Trophoblast cell (in vitro differentiated cells and primary cell): ENCODE results near the gene NKPD1.

Source experiments
- DNase-seq, 2 donors: peaks; one replicate each; pipeline ENCODE4 v3.0.0-alpha.2; 2016
- H2AFZ ChIP-seq: 2 replicates; pipeline ENCODE4 v1.6.1; 2013; ENCODE audit warnings: low read length, moderate library complexity, mild to moderate bottlenecking; ENCODE audit not compliant: insufficient read depth, poor library complexity
- H2AK5ac ChIP-seq: 2 replicates; pipeline ENCODE4 v1.6.1; 2013; ENCODE audit warnings: mild to moderate bottlenecking, low read length
- H2BK120ac ChIP-seq: 2 replicates; pipeline ENCODE4 v1.6.1; 2013; ENCODE audit warnings: low read length, mild to moderate bottlenecking, moderate library complexity; ENCODE audit not compliant: insufficient read depth, poor library complexity
- H2BK12ac ChIP-seq: 2 replicates; pipeline ENCODE4 v1.6.1; 2013; ENCODE audit warnings: mild to moderate bottlenecking, low read length, moderate library complexity
- H2BK5ac ChIP-seq: 2 replicates; pipeline ENCODE4 v1.6.1; 2013; ENCODE audit warnings: low read length, low read depth, moderate library complexity, mild to moderate bottlenecking; ENCODE audit not compliant: poor library complexity
- H3K14ac ChIP-seq: 2 replicates; pipeline ENCODE4 v1.6.1; 2013; ENCODE audit warnings: mild to moderate bottlenecking, low read length
- H3K18ac ChIP-seq: 2 replicates; pipeline ENCODE4 v1.6.1; 2013; ENCODE audit warnings: mild to moderate bottlenecking, low read length
- H3K23ac ChIP-seq: 2 replicates; pipeline ENCODE4 v1.6.1; 2013; ENCODE audit warnings: low read length
- H3K27ac ChIP-seq: 2 replicates; pipeline ENCODE4 v1.5.1; 2013; ENCODE audit warnings: low read depth, mild to moderate bottlenecking, inconsistent platforms, low read length, moderate library complexity
- H3K27me3 ChIP-seq: 2 replicates; pipeline ENCODE4 v1.6.1; 2013; ENCODE audit warnings: inconsistent platforms, mild to moderate bottlenecking, low read length, moderate library complexity; ENCODE audit not compliant: insufficient read depth
- H3K36me3 ChIP-seq, 2 experiments: 1 replicate in 1 of 2; 2 replicates in 1 of 2; pipeline ENCODE4 v1.6.1; 2013; ENCODE audit warnings: low read length in 2 of 2, mild to moderate bottlenecking in 2 of 2, moderate library complexity in 1 of 2; ENCODE audit not compliant: insufficient read depth in 2 of 2, control insufficient read depth in 1 of 2
- H3K4ac ChIP-seq: 2 replicates; pipeline ENCODE4 v1.6.1; 2013; ENCODE audit warnings: low read depth, mild to moderate bottlenecking, low read length, moderate library complexity
- H3K4me1 ChIP-seq, 2 experiments: 1 replicate in 1 of 2; 2 replicates in 1 of 2; pipeline ENCODE4 v1.6.1; 2013; ENCODE audit warnings: low read length in 2 of 2, mild to moderate bottlenecking in 2 of 2, moderate library complexity in 1 of 2; ENCODE audit not compliant: insufficient read depth in 2 of 2, control insufficient read depth in 1 of 2
- H3K4me2 ChIP-seq: 2 replicates; pipeline ENCODE4 v1.6.1; 2013; ENCODE audit warnings: inconsistent platforms, mild to moderate bottlenecking, low read length, moderate library complexity
- H3K4me3 ChIP-seq: 2 replicates; pipeline ENCODE4 v1.5.1; 2013; ENCODE audit warnings: mild to moderate bottlenecking, low read depth, low read length, inconsistent platforms
- H3K79me1 ChIP-seq: one replicate; pipeline ENCODE4 v1.6.1; 2013; ENCODE audit warnings: low read length
- H3K79me2 ChIP-seq: 2 replicates; pipeline ENCODE4 v1.6.1; 2013; ENCODE audit warnings: low read length, mild to moderate bottlenecking; ENCODE audit not compliant: control insufficient read depth, insufficient read depth, poor library complexity
- H3K9ac ChIP-seq: 2 replicates; pipeline ENCODE4 v1.6.1; 2013; ENCODE audit warnings: mild to moderate bottlenecking, low read length
- H3K9me3 ChIP-seq: 2 replicates; pipeline ENCODE4 v1.6.1; 2013; ENCODE audit warnings: low read depth, mild to moderate bottlenecking, control low read depth, inconsistent platforms, low read length; ENCODE audit not compliant: insufficient read depth
- H4K12ac ChIP-seq: 2 replicates; pipeline ENCODE4 v1.6.1; 2013; ENCODE audit warnings: low read depth, mild to moderate bottlenecking, low read length, moderate library complexity
- H4K8ac ChIP-seq: 2 replicates; pipeline ENCODE4 v1.6.1; 2013; ENCODE audit warnings: low read depth, mild to moderate bottlenecking, low read length, moderate library complexity
- H4K91ac ChIP-seq: one replicate; pipeline ENCODE4 v1.6.1; 2013; ENCODE audit warnings: low read depth, mild to moderate bottlenecking, low read length, moderate library complexity
- WGBS: extraction: QIAGEN DNeasy Blood & Tissue Kit; methylation state at CpG from one replicate; pipeline ENCODE4 v1.1.7; 2013; ENCODE audit warnings: missing lambda C conversion rate; ENCODE audit not compliant: insufficient read length, insufficient coverage; ENCODE audit errors: extremely low coverage; 5-methylcytosine and 5-hydroxymethylcytosine counted together

The NKPD1 gene

GRCh38 chr19:45168767-45169351, 8.1 kb upstream of the NKPD1 start:
- no peak overlapping the region for H4K91ac ChIP-seq
- H3K23ac ChIP-seq, result no peak overlapping the region
- peaks cover 3 to 4% of the 10 kb centered on the region in 2 experiments for H3K4me1 ChIP-seq
- no peak overlapping the region for H2AK5ac ChIP-seq
- WGBS, result no CpG with 5 or more reads among the region's 16 CpGs
- H2BK5ac ChIP-seq, result no peak overlapping the region
- no peak overlapping the region for H2BK12ac ChIP-seq
- H3K79me1 ChIP-seq, result no peaks in the 10 kb centered on the region
- H3K14ac ChIP-seq, result no peak overlapping the region
- no peak overlapping the region for H3K18ac ChIP-seq
- H4K8ac ChIP-seq, result no peak overlapping the region
- H3K36me3 ChIP-seq, result no peaks in the 10 kb centered on the region
- H2AFZ ChIP-seq, result no peak overlapping the region
- no peak overlapping the region for H4K12ac ChIP-seq
- H3K9ac ChIP-seq, result no peak overlapping the region
- DNase-seq, result no peak
- no peak overlapping the region for H2BK120ac ChIP-seq
- no peaks in the 10 kb centered on the region for H3K27me3 ChIP-seq
- H3K79me2 ChIP-seq, result no peaks in the 10 kb centered on the region
- H3K9me3 ChIP-seq, result peaks cover 2% of the 10 kb centered on the region
- H3K4ac ChIP-seq, result no peak overlapping the region
- H3K4me3 ChIP-seq, result no peak overlapping the region
- no peak overlapping the region for H3K27ac ChIP-seq
- H3K4me2 ChIP-seq, result no peak overlapping the region

- H2BK5ac ChIP-seq, result no peak overlapping the region
- H3K4me3 ChIP-seq, result no peak overlapping the region
- no peak overlapping the region for H3K18ac ChIP-seq
- H2AK5ac ChIP-seq, result no peak overlapping the region
- DNase-seq, result peak; percentile 87 to 90
- no peak overlapping the region for H2BK120ac ChIP-seq
- no peak overlapping the region for H2BK12ac ChIP-seq
- WGBS, result no CpG with 5 or more reads among the region's 14 CpGs
- H3K23ac ChIP-seq, result no peak overlapping the region
- H3K4ac ChIP-seq, result no peak overlapping the region
- H3K27me3 ChIP-seq, result no peaks in the 10 kb centered on the region
- H3K14ac ChIP-seq, result no peak overlapping the region
- no peak overlapping the region for H3K27ac ChIP-seq
- H3K9ac ChIP-seq, result no peak overlapping the region
- H3K79me2 ChIP-seq, result no peaks in the 10 kb centered on the region
- no peak overlapping the region for H4K12ac ChIP-seq
- no peak overlapping the region for H2AFZ ChIP-seq
- no peaks in the 10 kb centered on the region for H3K36me3 ChIP-seq
- H3K9me3 ChIP-seq, result peaks cover 2% of the 10 kb centered on the region
- peaks cover 5 to 6% of the 10 kb centered on the region in 2 experiments for H3K4me1 ChIP-seq
- no peaks in the 10 kb centered on the region for H3K79me1 ChIP-seq
- no peak overlapping the region for H4K91ac ChIP-seq
- no peak overlapping the region for H4K8ac ChIP-seq
- H3K4me2 ChIP-seq, result no peak overlapping the region
Measured at GRCh38 chr19:45166723-45167252, 6.0 kb upstream of the NKPD1 start.

- no peak overlapping the region for H4K12ac ChIP-seq
- no peak overlapping the region for H3K23ac ChIP-seq
- H2BK5ac ChIP-seq, result no peak overlapping the region
- H3K79me2 ChIP-seq, result no peaks in the 10 kb centered on the region
- no peaks in the 10 kb centered on the region for H3K9me3 ChIP-seq
- H2BK120ac ChIP-seq, result no peak overlapping the region
- no peak overlapping the region for H3K4ac ChIP-seq
- H3K14ac ChIP-seq, result no peak overlapping the region
- no peak overlapping the region for H4K91ac ChIP-seq
- WGBS, result no CpG with 5 or more reads among the region's 27 CpGs
- H3K18ac ChIP-seq, result no peak overlapping the region
- H3K79me1 ChIP-seq, result no peaks in the 10 kb centered on the region
- DNase-seq, result peak in 1 of 2 donors; percentile 28
- H2AK5ac ChIP-seq, result no peak overlapping the region
- no peaks in the 10 kb centered on the region for H3K36me3 ChIP-seq
- H3K9ac ChIP-seq, result no peak overlapping the region
- H3K27me3 ChIP-seq, result no peaks in the 10 kb centered on the region
- peak overlapping the region; percentile 11 for H3K4me2 ChIP-seq
- no peak overlapping the region for H2AFZ ChIP-seq
- H3K4me3 ChIP-seq, result no peak overlapping the region
- H3K4me1 ChIP-seq, result peaks cover 17 to 18% of the 10 kb centered on the region in 2 experiments
- no peak overlapping the region for H4K8ac ChIP-seq
- no peak overlapping the region for H2BK12ac ChIP-seq
- no peak overlapping the region for H3K27ac ChIP-seq
Measured at GRCh38 chr19:45164577-45165335, 4.0 kb upstream of the NKPD1 start.

- no peak overlapping the region for H3K27ac ChIP-seq
Measured at GRCh38 chr19:45163751-45164460, 3.1 kb upstream of the NKPD1 start.

More at GRCh38 chr19:45163751-45164460, 3.1 kb upstream of the NKPD1 start:
- H3K27me3 ChIP-seq, result no peaks in the 10 kb centered on the region
- no peak for DNase-seq
- no peak overlapping the region for H3K23ac ChIP-seq
- no peak overlapping the region for H3K4me3 ChIP-seq
- H3K79me1 ChIP-seq, result no peaks in the 10 kb centered on the region
- H2AK5ac ChIP-seq, result no peak overlapping the region
- H3K14ac ChIP-seq, result no peak overlapping the region
- no peak overlapping the region for H2BK5ac ChIP-seq
- no peak overlapping the region for H3K18ac ChIP-seq
- no peak overlapping the region for H4K12ac ChIP-seq
- H2BK120ac ChIP-seq, result no peak overlapping the region
- no peak overlapping the region for H4K8ac ChIP-seq
- H2BK12ac ChIP-seq, result no peak overlapping the region
- H3K9me3 ChIP-seq, result no peaks in the 10 kb centered on the region
- no peak overlapping the region for H3K4me2 ChIP-seq
- WGBS, result no CpG with 5 or more reads among the region's 15 CpGs
- H3K4ac ChIP-seq, result no peak overlapping the region
- no peak overlapping the region for H4K91ac ChIP-seq
- peaks cover 17 to 18% of the 10 kb centered on the region in 2 experiments for H3K4me1 ChIP-seq
- H3K79me2 ChIP-seq, result no peaks in the 10 kb centered on the region
- H2AFZ ChIP-seq, result no peak overlapping the region
- H3K36me3 ChIP-seq, result no peaks in the 10 kb centered on the region
- no peak overlapping the region for H3K9ac ChIP-seq
